Stimulated activated naive B cell treated with anti-CD40 and anti-IgM and Interleukin-4, amounts not matched to agents 10 μg/mL and 1 μg/mL and 100 μg/mL, for 72 hours (primary cell): Measurements from ENCODE around the gene DDX1.

Source experiments
- ATAC-seq, 2 donors: fragments of 150-1000 bp; cut with Tn5 transposase; replicated peaks; 2 replicates each; pipeline ENCODE4 v1.10.0; 2021; ENCODE audit warnings: moderate library complexity in 1 of 2
- DNase-seq: peaks from one replicate; pipeline ENCODE4 v3.0.0; 2021
- H3K27ac Mint-ChIP-seq: one replicate; pipeline ENCODE4 v1.8.0; 2022; ENCODE audit warnings: mild to moderate bottlenecking, mixed read lengths
- H3K27me3 Mint-ChIP-seq, 2 donors: one replicate each; pipeline ENCODE4 v1.8.0; 2022; ENCODE audit warnings: mixed read lengths in 2 of 2
- H3K36me3 Mint-ChIP-seq, 2 donors: one replicate each; pipeline ENCODE4 v1.8.0; 2022; ENCODE audit warnings: mixed read lengths in 2 of 2, mild to moderate bottlenecking in 1 of 2
- H3K4me1 Mint-ChIP-seq, 2 donors: one replicate each; pipeline ENCODE4 v1.8.0; 2022; ENCODE audit warnings: mixed read lengths in 2 of 2, mild to moderate bottlenecking in 1 of 2
- H3K4me3 Mint-ChIP-seq, 2 donors: one replicate each; pipeline ENCODE4 v1.8.0; 2022; ENCODE audit warnings: mild to moderate bottlenecking in 2 of 2, mixed read lengths in 2 of 2, moderate library complexity in 1 of 2
- H3K9me3 Mint-ChIP-seq, 2 donors: one replicate each; pipeline ENCODE4 v1.8.0; 2022; ENCODE audit warnings: mixed read lengths in 2 of 2, mild to moderate bottlenecking in 1 of 2

DDX1 gene

DNA sequence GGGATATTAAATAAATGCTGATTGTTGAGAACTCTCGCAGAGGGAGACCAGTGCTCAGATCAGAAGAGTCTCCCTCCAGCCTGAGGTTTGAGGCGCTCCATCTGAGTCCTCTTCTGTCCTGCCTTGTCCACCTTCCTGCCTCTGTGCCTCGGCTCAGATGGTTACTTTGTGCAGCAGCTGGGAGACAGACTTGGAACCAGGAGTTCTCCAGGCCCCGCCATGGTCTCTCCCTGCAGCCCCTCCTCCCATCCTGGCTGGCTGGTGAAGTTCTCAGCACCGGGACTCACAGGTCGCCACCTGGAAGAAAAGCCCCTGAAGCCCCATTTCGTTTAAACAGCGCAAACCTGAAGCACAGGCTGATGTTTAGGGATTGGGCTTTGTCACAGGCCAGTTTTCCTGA, 60.6 kb downstream of the DDX1 start:
- no peak overlapping the region for H3K4me3 Mint-ChIP-seq
- H3K4me1 Mint-ChIP-seq: no peaks in the 10 kb centered on the region
- peaks cover 0 to 4% of the 10 kb centered on the region in 2 donors for H3K27me3 Mint-ChIP-seq
- no peaks in the 10 kb centered on the region for H3K36me3 Mint-ChIP-seq
- no peak overlapping the region for H3K27ac Mint-ChIP-seq
- no peak for DNase-seq
- ATAC-seq: no peak
- no peaks in the 10 kb centered on the region for H3K9me3 Mint-ChIP-seq

DNA sequence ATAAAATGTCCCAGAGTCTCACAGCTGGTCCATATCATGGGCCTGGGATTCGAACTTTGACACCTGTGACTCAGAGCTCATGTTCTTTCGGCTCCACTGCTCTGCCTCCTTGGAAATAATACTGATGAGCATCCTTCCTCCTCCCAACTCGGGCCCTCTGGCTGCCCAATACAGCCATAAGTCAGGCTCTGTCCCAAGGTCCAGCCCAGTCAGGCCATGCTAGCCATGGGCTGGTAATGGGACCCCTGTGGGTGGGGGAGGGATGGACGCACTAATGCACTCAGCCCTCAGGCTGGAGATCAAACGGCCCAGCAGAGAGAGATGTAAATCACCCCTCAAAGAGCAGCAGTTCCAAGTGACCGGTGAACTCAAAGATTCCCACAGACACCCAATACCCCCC, 61.1 kb downstream of the DDX1 start:
- Mint-ChIP-seq H3K36me3 (no peaks in the 10 kb centered on the region), H3K27ac (no peak overlapping the region), H3K9me3 (no peaks in the 10 kb centered on the region), H3K4me3 (no peak overlapping the region), H3K27me3 (peaks cover 0 to 4% of the 10 kb centered on the region in 2 donors), H3K4me1 (no peaks in the 10 kb centered on the region)
- ATAC-seq (no peak), DNase-seq (no peak)

DNA sequence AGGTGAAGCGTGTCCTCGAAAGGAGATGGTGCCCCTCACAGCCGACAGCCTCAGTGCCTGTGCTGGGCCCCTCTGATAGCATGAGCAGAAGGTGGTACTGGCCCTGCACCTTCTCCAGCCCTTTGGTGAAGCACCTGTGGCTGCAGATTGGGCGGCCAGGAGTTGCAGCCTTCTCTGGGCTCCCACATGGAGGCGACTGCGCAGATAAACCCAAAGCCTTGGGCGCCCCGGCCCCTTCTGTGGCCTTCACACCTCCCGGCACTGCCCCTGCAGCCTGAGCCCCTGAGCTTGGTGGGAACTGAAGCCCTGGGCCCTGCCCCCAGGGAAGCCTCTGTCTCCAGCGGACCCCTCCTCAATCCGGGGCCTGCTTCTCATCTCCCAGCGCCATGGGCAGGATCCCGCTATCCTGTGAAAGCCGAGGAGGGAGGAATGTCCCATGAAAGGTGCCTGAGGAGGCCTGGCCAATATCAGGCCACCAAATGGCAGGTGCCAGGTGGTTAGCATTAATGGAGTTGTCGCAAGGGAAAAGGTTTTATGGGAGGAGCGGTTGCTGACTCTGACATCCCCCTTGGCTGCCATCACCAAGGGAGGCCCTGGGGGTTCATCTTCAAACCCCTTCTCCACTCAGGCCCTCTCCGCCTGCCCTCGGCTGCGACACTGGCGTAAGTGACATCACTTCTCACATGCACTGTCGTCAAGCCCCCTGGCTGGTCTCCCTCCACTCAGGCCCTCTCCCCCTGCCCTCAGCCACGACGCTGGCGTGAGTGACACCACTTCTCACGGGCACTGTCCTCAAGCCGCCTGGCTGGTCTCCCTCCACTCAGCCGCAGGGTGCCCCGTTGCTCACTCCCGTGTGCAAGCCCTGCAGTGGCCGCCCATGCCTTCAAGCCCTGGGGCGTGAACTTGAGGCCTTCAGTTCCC, 62.4 kb downstream of the DDX1 start:
- H3K4me1 Mint-ChIP-seq: peaks cover 0 to 1% of the 10 kb centered on the region in 2 donors
- H3K27me3 Mint-ChIP-seq: peaks cover 3 to 4% of the 10 kb centered on the region in 2 donors
- no peak for ATAC-seq

DNA sequence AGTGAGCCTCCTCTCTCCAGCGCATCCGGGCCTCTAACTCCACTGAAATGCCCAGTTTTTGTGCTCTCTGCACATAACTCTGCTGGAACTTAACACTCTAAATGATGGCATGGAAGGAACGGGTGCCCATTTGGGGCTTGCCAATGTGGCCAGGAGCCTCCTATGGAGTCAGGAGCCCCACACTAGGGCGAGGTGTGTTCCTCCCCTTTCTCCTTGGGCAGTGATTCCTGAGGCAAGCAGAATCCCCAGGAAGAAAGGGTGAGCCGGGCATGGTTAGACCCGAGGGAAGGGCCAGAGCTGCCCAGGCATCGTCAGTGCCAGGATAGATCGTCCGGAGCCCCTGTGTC, 63.0 kb downstream of the DDX1 start:
- H3K27me3 Mint-ChIP-seq: peaks cover 4 to 6% of the 10 kb centered on the region in 2 donors
- no peak overlapping the region for H3K4me3 Mint-ChIP-seq
- peaks cover 0 to 2% of the 10 kb centered on the region in 2 donors for H3K4me1 Mint-ChIP-seq
- peaks cover 2 to 5% of the 10 kb centered on the region in 2 donors for H3K9me3 Mint-ChIP-seq
- no peak overlapping the region for H3K27ac Mint-ChIP-seq
- no peak for ATAC-seq
- DNase-seq: no peak
- H3K36me3 Mint-ChIP-seq: no peaks in the 10 kb centered on the region

More for the DNA sequence above, 62.4 kb downstream of the DDX1 start:
- no peak overlapping the region for H3K4me3 Mint-ChIP-seq
- no peak overlapping the region for H3K27ac Mint-ChIP-seq
- peaks cover 1 to 4% of the 10 kb centered on the region in 2 donors for H3K9me3 Mint-ChIP-seq
- H3K36me3 Mint-ChIP-seq: no peaks in the 10 kb centered on the region
- no peak for DNase-seq

DNA sequence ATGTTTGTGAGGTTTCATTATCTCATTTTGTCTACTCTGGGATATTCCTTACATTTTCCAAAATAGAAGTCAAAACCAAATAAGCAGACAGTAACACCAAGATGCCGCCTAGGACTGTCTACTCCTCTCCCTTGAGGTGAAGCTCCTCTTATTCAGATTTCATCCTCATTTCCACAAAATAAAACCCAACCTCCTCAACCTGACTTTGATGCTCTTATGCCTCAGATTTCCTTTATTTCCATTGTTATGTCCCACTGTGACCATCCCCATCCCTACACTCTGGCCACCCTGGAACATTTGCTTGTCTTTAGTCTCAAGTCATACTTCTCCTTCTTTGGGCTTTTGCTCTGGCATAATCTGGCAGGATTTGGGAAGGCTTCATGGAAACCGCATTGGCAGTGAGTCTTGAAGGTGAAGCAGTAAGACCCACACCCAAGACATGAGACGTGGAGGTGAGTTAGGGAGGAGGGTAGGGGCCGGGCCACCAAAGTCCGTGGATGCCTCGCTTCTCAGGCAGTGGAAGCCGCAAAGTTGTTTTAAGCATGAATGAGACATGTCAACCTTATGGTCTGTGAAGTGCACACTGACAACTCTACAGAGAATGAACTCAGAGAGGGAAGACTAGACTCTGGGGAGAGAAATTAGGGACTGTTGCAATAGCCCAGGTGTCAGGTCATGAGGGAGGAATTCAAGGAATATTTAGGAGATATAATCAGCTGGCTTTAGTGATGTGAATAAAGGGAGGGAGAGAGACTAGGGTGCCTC, 63.6 kb downstream of the DDX1 start:
- Mint-ChIP-seq H3K36me3 (no peaks in the 10 kb centered on the region), H3K27me3 (peaks cover 4 to 6% of the 10 kb centered on the region in 2 donors), H3K9me3 (peaks cover 2 to 5% of the 10 kb centered on the region in 2 donors), H3K4me3 (no peak overlapping the region), H3K4me1 (peaks cover 0 to 2% of the 10 kb centered on the region in 2 donors), H3K27ac (no peak overlapping the region)
- ATAC-seq (no peak), DNase-seq (no peak)

DNA sequence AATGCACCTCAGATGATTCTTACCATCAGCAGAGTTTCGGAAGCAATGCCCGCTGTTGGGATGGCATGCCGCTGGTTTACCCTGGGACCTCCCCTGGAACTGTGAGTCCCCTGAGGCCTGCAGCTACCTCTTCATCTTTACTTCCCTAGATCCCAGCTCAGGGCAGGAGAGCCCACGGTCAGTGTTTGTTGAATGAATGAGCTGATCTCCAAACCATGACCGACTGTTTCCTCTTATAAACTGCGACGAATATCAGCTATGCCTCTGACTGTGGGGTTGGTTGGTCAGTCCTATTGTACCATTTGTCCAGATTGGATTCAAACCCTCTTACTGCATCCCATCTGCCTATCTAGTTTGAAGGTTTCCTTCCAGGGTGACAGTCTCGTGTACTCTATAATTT, 64.4 kb downstream of the DDX1 start:
- Mint-ChIP-seq H3K4me3 (no peak overlapping the region), H3K27ac (no peak overlapping the region), H3K9me3 (peaks cover 2 to 5% of the 10 kb centered on the region in 2 donors), H3K36me3 (no peaks in the 10 kb centered on the region), H3K27me3 (peaks cover 4 to 6% of the 10 kb centered on the region in 2 donors), H3K4me1 (peaks cover 0 to 2% of the 10 kb centered on the region in 2 donors)
- ATAC-seq (no peak), DNase-seq (no peak)

DNA sequence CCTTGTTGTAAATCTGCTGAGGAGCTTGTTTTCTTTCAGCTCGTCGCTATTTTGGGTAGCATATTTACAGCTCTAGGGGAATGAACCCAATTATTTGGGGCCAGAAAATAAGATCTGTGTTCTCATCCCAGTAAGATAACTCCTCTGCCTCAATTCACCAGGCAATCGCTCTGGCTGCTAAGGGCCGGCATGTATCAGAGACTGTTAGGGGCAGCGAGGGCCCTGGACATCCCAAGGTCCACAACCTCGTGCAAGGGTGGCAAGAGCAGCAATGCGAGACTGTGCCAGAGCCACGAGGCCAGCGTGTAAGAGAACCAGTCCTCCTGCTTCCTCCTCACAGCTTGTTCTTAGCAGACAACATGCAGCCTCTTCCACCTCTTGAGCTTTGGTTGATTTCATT, 66.1 kb downstream of the DDX1 start:
- Mint-ChIP-seq H3K4me3 (no peak overlapping the region), H3K4me1 (peaks cover 0 to 2% of the 10 kb centered on the region in 2 donors), H3K27ac (no peak overlapping the region), H3K27me3 (peaks cover 4 to 12% of the 10 kb centered on the region in 2 donors), H3K36me3 (no peaks in the 10 kb centered on the region), H3K9me3 (peaks cover 2 to 5% of the 10 kb centered on the region in 2 donors)
- ATAC-seq (no peak), DNase-seq (no peak)

DNA sequence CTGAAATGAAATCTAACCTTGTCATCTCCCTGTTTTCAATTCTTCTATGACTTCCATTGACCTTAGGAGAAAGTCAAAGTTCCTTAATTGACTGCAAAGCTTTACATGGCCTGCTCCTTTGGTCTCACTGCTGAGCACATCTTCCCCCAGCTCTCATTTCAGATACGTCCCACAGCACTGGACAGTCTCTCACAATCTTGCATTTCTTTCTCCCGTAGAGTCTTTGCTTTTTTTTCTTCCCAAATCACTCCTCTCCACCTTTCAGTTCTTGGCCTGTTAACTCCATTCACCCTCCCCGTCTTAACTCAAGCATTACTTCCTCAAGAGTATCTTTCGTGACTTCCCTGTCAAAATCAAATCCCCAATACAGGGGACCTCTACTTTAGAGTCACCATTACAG, 67.2 kb downstream of the DDX1 start:
- Mint-ChIP-seq H3K4me3 (no peak overlapping the region), H3K27me3 (peaks cover 0 to 12% of the 10 kb centered on the region in 2 donors), H3K9me3 (peaks cover 5 to 8% of the 10 kb centered on the region in 2 donors), H3K4me1 (peaks cover 0 to 2% of the 10 kb centered on the region in 2 donors), H3K36me3 (no peaks in the 10 kb centered on the region), H3K27ac (no peak overlapping the region)
- no peak for ATAC-seq
- no peak for DNase-seq

DNA sequence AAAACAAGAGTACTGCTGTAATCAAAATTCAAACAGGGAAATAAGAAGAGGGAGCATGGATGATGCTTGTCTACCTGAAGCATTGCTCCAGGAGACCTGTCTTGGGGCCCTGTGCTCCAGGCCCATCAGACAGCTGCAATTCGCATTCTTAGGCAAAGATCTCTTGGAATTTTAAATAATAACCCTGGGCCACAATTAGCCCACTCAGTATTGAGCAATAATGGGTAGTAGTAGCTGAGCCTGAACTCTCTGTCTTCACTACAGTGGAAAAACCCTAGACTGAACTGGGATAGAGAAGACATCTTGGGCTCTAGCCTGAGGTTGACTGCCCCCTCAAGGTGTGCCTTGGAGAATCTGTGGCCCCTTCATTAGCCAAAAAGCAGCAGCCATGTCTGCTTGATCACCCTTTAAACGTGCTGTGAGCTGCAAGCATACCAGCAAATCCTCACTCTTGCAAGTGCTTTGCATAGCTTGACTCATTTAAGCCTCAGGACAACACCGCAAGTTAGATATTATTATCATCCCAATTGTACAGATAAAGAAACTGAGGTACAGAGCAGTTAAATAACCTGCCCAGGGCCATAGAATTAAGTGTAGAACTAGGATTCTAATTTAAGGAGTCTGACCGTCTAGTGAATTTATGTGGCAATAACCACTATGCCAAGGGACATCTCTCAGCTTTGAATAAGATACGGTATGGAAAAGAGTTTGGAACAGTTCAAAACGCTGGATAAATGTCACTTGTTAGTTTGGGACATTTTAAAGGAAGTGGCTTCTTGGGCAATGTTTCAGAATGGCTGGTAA, 69.0 kb downstream of the DDX1 start:
- Mint-ChIP-seq H3K36me3 (no peaks in the 10 kb centered on the region), H3K27me3 (peaks cover 0 to 12% of the 10 kb centered on the region in 2 donors), H3K9me3 (peaks cover 5 to 10% of the 10 kb centered on the region in 2 donors), H3K4me3 (no peak overlapping the region), H3K4me1 (peaks cover 0 to 2% of the 10 kb centered on the region in 2 donors), H3K27ac (no peak overlapping the region)
- ATAC-seq (no peak), DNase-seq (no peak)

DNA sequence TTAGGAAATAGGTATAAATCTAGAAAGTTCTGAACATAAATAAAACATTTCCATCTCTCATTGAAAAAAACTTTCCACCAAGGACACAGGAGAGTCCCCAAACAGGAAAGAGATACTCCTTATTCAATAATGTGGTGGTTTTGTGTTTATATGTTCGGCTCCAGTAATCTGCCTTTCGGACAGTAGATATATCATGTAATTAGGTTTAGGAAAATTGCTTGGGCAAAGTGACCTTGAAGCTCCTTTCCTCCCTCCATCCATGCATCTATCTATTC, 69.6 kb downstream of the DDX1 start:
- Mint-ChIP-seq H3K4me3 (no peak overlapping the region), H3K4me1 (peaks cover 0 to 2% of the 10 kb centered on the region in 2 donors), H3K9me3 (peaks cover 5 to 10% of the 10 kb centered on the region in 2 donors), H3K27ac (no peak overlapping the region), H3K27me3 (peaks cover 0 to 12% of the 10 kb centered on the region in 2 donors), H3K36me3 (no peaks in the 10 kb centered on the region)
- DNase-seq: no peak
- ATAC-seq: no peak

DNA sequence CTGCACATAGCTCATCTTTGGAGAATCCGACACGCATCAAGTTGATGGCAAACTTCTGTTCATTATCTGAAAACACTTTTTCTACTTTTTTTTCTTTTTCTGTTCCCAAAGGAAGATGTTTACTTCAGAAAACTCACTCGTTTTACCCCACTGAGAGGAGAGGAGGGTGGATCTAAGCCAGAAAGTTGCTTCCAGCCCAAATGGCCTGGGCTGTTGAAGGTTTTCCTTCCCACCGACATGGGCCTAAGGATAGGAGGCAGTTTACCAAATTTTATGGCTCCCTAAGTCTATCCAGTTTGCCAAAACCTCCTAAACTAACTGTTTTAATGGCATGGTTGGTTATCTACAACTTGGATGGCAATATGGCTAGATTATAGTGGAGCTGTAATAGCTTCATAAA, 70.4 kb downstream of the DDX1 start:
- H3K4me1 Mint-ChIP-seq: peaks cover 0 to 2% of the 10 kb centered on the region in 2 donors
- H3K27ac Mint-ChIP-seq: no peak overlapping the region
- ATAC-seq: no peak
- peaks cover 1 to 19% of the 10 kb centered on the region in 2 donors for H3K27me3 Mint-ChIP-seq
- no peak for DNase-seq
- H3K36me3 Mint-ChIP-seq: no peaks in the 10 kb centered on the region
- no peak overlapping the region for H3K4me3 Mint-ChIP-seq
- H3K9me3 Mint-ChIP-seq: peaks cover 5 to 10% of the 10 kb centered on the region in 2 donors

DNA sequence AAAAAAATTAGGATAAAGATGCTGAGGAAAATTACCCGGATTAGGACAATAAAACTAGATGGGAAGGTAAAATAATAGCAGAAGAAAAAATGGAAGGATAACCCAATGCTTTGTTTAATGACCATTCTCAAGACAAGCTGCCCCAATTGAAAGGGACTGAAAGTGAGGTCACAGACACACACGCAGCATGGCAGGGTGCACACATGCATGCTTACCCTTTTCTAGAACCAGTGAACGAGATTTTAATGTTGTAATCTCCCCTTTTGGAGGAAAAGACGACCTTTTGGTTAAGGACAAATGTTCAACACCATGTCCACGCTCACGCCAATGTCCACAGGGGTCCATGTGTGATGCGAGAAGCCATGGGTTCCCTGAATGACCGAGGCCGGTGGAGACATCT, 70.9 kb downstream of the DDX1 start:
- peaks cover 0 to 2% of the 10 kb centered on the region in 2 donors for H3K4me1 Mint-ChIP-seq
- ATAC-seq: no peak
- no peaks in the 10 kb centered on the region for H3K36me3 Mint-ChIP-seq
- no peak overlapping the region for H3K27ac Mint-ChIP-seq
- peaks cover 5 to 10% of the 10 kb centered on the region in 2 donors for H3K9me3 Mint-ChIP-seq
- peaks cover 7 to 21% of the 10 kb centered on the region in 2 donors for H3K27me3 Mint-ChIP-seq
- DNase-seq: no peak
- no peak overlapping the region for H3K4me3 Mint-ChIP-seq

DNA sequence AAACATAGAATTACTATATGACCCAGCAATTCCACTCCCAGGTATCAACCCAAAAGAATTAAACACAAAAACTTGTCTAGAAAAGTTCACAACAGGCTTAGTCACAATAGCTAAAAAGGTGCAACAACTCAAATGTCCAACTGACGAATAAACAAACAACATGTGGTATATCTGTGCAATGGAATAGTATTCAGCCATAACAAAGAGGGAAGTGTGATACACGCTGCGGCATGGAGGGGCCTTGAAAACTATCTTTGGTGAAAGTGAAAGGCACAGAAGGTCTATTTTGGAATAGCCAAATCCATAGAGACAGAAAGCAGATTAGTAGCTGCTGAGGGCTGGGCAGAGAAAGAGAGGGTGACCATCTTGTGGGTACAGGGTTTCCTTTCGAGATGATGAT, 72.1 kb downstream of the DDX1 start:
- Mint-ChIP-seq H3K27ac (no peak overlapping the region), H3K36me3 (no peaks in the 10 kb centered on the region), H3K4me3 (no peak overlapping the region), H3K4me1 (peaks cover 0 to 2% of the 10 kb centered on the region in 2 donors), H3K27me3 (peaks cover 8 to 26% of the 10 kb centered on the region in 2 donors), H3K9me3 (peaks cover 5 to 9% of the 10 kb centered on the region in 2 donors)
- ATAC-seq: no peak
- no peak for DNase-seq
